H1 (cell line): Measurements from ENCODE around the gene PACSIN2. TPM values are rescaled to one million over a fixed set of nuclear protein-coding genes. Genes with fewer than 3 reads are reported as not detected.
"Not testable (repeated sequence)": the region's sequence is repeated elsewhere in the genome, so short reads cannot be mapped to it uniquely, and the experiment has no call there.

Experiments
- CTCF ChIA-PET: fragments of 300-600 bp; sonication (Branson Sonifier 250); formaldehyde crosslinking; loops from one replicate; lab custom pipeline; 2021; ENCODE audit not compliant: partially characterized antibody; lab: Charles Lee
- POLR2A ChIA-PET: fragments of 300-600 bp; sonication (Branson Sonifier 250); formaldehyde crosslinking; loops from one replicate; lab custom pipeline; 2021; ENCODE audit warnings: inconsistent platforms; ENCODE audit not compliant: partially characterized antibody; lab: Charles Lee
- DNase-seq, 2 experiments: peaks; one replicate each; pipeline versions ENCODE4 v3.0.0 to v3.0.0-alpha.2; 2010 to 2022; ENCODE audit warnings: low spot score in 2 of 2, low read depth in 1 of 2, mixed read lengths in 1 of 2
- FAIRE-seq: peaks from 2 replicates; lab custom pipeline; 2011; peaks lifted over from hg19 to GRCh38; lab: Jason Lieb, UNC
- H2AFZ ChIP-seq: 2 replicates; pipeline ENCODE4 v1.8.1; 2012; ENCODE audit warnings: low read length, inconsistent platforms
- H2AK5ac ChIP-seq: 2 replicates; pipeline ENCODE4 v1.6.1; 2013; ENCODE audit warnings: low read depth, low read length
- H2BK120ac ChIP-seq: replicated peaks from 2 replicates; pipeline ENCODE3; 2013; ENCODE audit warnings: low read depth, low read length, inconsistent platforms
- H2BK12ac ChIP-seq: 2 replicates; pipeline ENCODE4 v1.6.1; 2013; ENCODE audit warnings: low read depth, low read length
- H2BK15ac ChIP-seq: 2 replicates; pipeline ENCODE4 v1.6.1; 2013; ENCODE audit warnings: low read length
- H2BK20ac ChIP-seq: 2 replicates; pipeline ENCODE4 v1.6.1; 2013; ENCODE audit warnings: low read length
- H2BK5ac ChIP-seq: 2 replicates; pipeline ENCODE4 v1.6.1; 2013; ENCODE audit warnings: low read depth, low read length
- H3K14ac ChIP-seq: 2 replicates; pipeline ENCODE4 v1.6.1; 2013; ENCODE audit warnings: inconsistent platforms; ENCODE audit not compliant: insufficient read length
- H3K18ac ChIP-seq: 2 replicates; pipeline ENCODE4 v1.6.1; 2013; ENCODE audit warnings: low read length; ENCODE audit errors: extremely low read depth
- H3K23ac ChIP-seq: 2 replicates; pipeline ENCODE4 v1.6.1; 2013; ENCODE audit warnings: inconsistent platforms; ENCODE audit not compliant: insufficient read length
- H3K23me2 ChIP-seq: 2 replicates; pipeline ENCODE4 v1.6.1; 2013; ENCODE audit warnings: low read depth, low read length
- H3K27ac ChIP-seq: 2 replicates; pipeline ENCODE4 v1.6.1; 2011; ENCODE audit warnings: low read depth, low read length, inconsistent platforms
- H3K27me3 ChIP-seq, 4 experiments: replicated peaks in 1 of 4; 1 replicate in 1 of 4; 2 replicates in 3 of 4; pipeline versions ENCODE4 v1.6.1 to v1.8.1; 2011 to 2013; ENCODE audit warnings: low read length in 3 of 4, mild to moderate bottlenecking in 3 of 4, inconsistent platforms in 2 of 4, mixed read lengths in 2 of 4, moderate library complexity in 1 of 4; ENCODE audit not compliant: control insufficient read depth in 3 of 4, insufficient read depth in 3 of 4; ENCODE audit errors: extremely low read depth in 1 of 4
- H3K36me3 ChIP-seq, 4 experiments: 2 replicates each; pipeline versions ENCODE4 v1.6.1 to v1.8.1; 2011 to 2013; ENCODE audit warnings: mild to moderate bottlenecking in 4 of 4, low read length in 3 of 4, moderate library complexity in 2 of 4, control low read depth in 1 of 4, inconsistent platforms in 1 of 4; ENCODE audit not compliant: insufficient read depth in 4 of 4, control insufficient read depth in 2 of 4
- H3K4ac ChIP-seq: replicated peaks from 2 replicates; pipeline ENCODE3; 2013; ENCODE audit warnings: low read length, low read depth, mixed read lengths, inconsistent platforms; ENCODE audit not compliant: insufficient read length
- H3K4me1 ChIP-seq, 4 experiments: replicated peaks in 1 of 4; 1 replicate in 1 of 4; 2 replicates in 3 of 4; pipeline versions ENCODE4 v1.6.1 to v1.8.1; 2011 to 2013; ENCODE audit warnings: low read length in 3 of 4, inconsistent platforms in 2 of 4, mixed read lengths in 1 of 4; ENCODE audit not compliant: insufficient read depth in 4 of 4, control insufficient read depth in 3 of 4
- H3K4me2 ChIP-seq, 2 experiments: 2 replicates each; pipeline versions ENCODE4 v1.6.1 to v1.8.1; 2011 to 2013; ENCODE audit warnings: low read depth in 2 of 2, low read length in 2 of 2, control low read depth in 1 of 2, inconsistent platforms in 1 of 2, mild to moderate bottlenecking in 1 of 2; ENCODE audit not compliant: insufficient read depth in 1 of 2
- H3K4me3 ChIP-seq, 4 experiments: fragments of 200-600, 300-600 bp in 1 of 4; sonication (generic), shearing (Covaris generic), sonication (Bioruptor Twin) in 1 of 4; 2 replicates each; pipeline versions ENCODE4 v1.5.1 to v1.8.1; 2011 to 2016; ENCODE audit warnings: low read length in 4 of 4, low read depth in 3 of 4, control low read depth in 2 of 4, inconsistent platforms in 2 of 4, mild to moderate bottlenecking in 2 of 4, mixed read lengths in 1 of 4, moderate library complexity in 1 of 4; ENCODE audit not compliant: insufficient read depth in 2 of 4; ENCODE audit errors: extremely low read depth in 1 of 4
- H3K56ac ChIP-seq: replicated peaks from 2 replicates; pipeline ENCODE3; 2013; ENCODE audit warnings: low read depth, mild to moderate bottlenecking, mixed read lengths, low read length, inconsistent platforms; ENCODE audit not compliant: insufficient read length
- H3K79me1 ChIP-seq: 2 replicates; pipeline ENCODE4 v1.6.1; 2013; ENCODE audit warnings: low read depth, low read length, control low read depth
- H3K79me2 ChIP-seq, 2 experiments: 2 replicates each; pipeline versions ENCODE4 v1.6.1 to v1.8.1; 2012 to 2013; ENCODE audit warnings: low read length in 2 of 2, mild to moderate bottlenecking in 2 of 2, inconsistent platforms in 1 of 2; ENCODE audit not compliant: insufficient read depth in 2 of 2, control insufficient read depth in 1 of 2
- H3K9ac ChIP-seq, 4 experiments: replicated peaks in 1 of 4; 1 replicate in 1 of 4; 2 replicates in 3 of 4; pipeline versions ENCODE4 v1.6.1 to v1.8.1; 2011 to 2013; ENCODE audit warnings: low read depth in 3 of 4, low read length in 3 of 4, control low read depth in 2 of 4, mild to moderate bottlenecking in 2 of 4, moderate library complexity in 2 of 4, inconsistent platforms in 1 of 4; ENCODE audit errors: extremely low read depth in 1 of 4
- H3K9me3 ChIP-seq, 2 experiments: 2 replicates each; pipeline versions ENCODE4 v1.6.1 to v1.8.1; 2012 to 2013; ENCODE audit warnings: mild to moderate bottlenecking in 2 of 2, moderate library complexity in 2 of 2, control low read depth in 1 of 2, inconsistent platforms in 1 of 2, low read depth in 1 of 2, low read length in 1 of 2, mixed read lengths in 1 of 2; ENCODE audit not compliant: insufficient read depth in 2 of 2
- H4K20me1 ChIP-seq, 2 experiments: replicated peaks in 1 of 2; 2 replicates each; pipeline versions ENCODE3 to v1.8.1; 2011 to 2013; ENCODE audit warnings: inconsistent platforms in 2 of 2, low read length in 2 of 2, mild to moderate bottlenecking in 1 of 2; ENCODE audit not compliant: insufficient read depth in 2 of 2, control insufficient read depth in 1 of 2
- H4K5ac ChIP-seq: 2 replicates; pipeline ENCODE4 v1.6.1; 2013; ENCODE audit warnings: low read length, low read depth, mixed read lengths, inconsistent platforms; ENCODE audit not compliant: insufficient read length
- H4K8ac ChIP-seq: 2 replicates; pipeline ENCODE4 v1.8.0; 2013; ENCODE audit warnings: mild to moderate bottlenecking, moderate library complexity, low read length, inconsistent platforms; ENCODE audit not compliant: insufficient read depth; ENCODE audit errors: extremely low read depth
- H4K91ac ChIP-seq: replicated peaks from 2 replicates; pipeline ENCODE3; 2013; ENCODE audit warnings: low read length, mixed read lengths, inconsistent platforms; ENCODE audit not compliant: insufficient read length
- CBX5 ChIP-seq: fragments of 300-800, 300-1000 bp; sonication (generic); IDR thresholded peaks from 2 replicates; pipeline ENCODE4 v1.7.1; 2016; ENCODE audit warnings: antibody characterized with exemption, low read length, low read depth
- RFX5 ChIP-seq: IDR thresholded peaks from 2 replicates; pipeline ENCODE4 v1.6.1; 2011; ENCODE audit warnings: low read depth, low read length, improper control_type of control experiment, borderline replicate concordance
- WGBS, 2 experiments: shearing (Covaris generic) in 1 of 2; methylation state at CpG; one replicate each; pipeline versions ENCODE4 v1.1.6 to v1.1.7; 2013 to 2015; ENCODE audit warnings: low lambda C conversion rate in 2 of 2, mixed read lengths in 2 of 2, inconsistent platforms in 1 of 2, low coverage in 1 of 2, missing lambda C conversion rate in 1 of 2; ENCODE audit not compliant: insufficient replicate concordance in 2 of 2, insufficient coverage in 1 of 2, insufficient read length in 1 of 2; ENCODE audit errors: extremely low coverage in 1 of 2, missing lambda C conversion rate in 1 of 2; 5-methylcytosine and 5-hydroxymethylcytosine counted together
- polyA plus RNA-seq, 7 experiments: library from polyadenylated mRNA; depleted of rRNA in 3 of 7; stranded (reverse) in 5 of 7; unstranded in 2 of 7; fragments of >200 nt in 5 of 7; fragments of 200-250 nt in 2 of 7; gene quantifications; 1 replicate in 5 of 7; 2 replicates in 1 of 7; 4 replicates in 1 of 7; pipeline versions ENCODE4 v1.2.1 to v1.2.3, GENCODE V29; 2011 to 2013; ENCODE audit warnings: missing spikeins in 2 of 7, mixed read lengths in 2 of 7
- total RNA-seq: library from RNA; stranded (reverse); fragmentation: NEBNext Ultra II Directional; extraction: Animal tissue kit (Norgen Biotek cat#: 25700); gene quantifications from 2 replicates; pipeline ENCODE4 v1.2.1, GENCODE V29; 2021
- TF ChIP-seq, protein P1 (sequence below): IDR thresholded peaks from 2 replicates; pipeline ENCODE4 v1.6.1; 2012; ENCODE audit warnings: low read length, inconsistent platforms

The PACSIN2 gene
- total and polyA plus RNA-seq, 2 of the 8 experiments (the other 6 are each of a cell fraction or from before 2014, with no cell fraction given) = 44.8 to 64.2 TPM

DNA sequence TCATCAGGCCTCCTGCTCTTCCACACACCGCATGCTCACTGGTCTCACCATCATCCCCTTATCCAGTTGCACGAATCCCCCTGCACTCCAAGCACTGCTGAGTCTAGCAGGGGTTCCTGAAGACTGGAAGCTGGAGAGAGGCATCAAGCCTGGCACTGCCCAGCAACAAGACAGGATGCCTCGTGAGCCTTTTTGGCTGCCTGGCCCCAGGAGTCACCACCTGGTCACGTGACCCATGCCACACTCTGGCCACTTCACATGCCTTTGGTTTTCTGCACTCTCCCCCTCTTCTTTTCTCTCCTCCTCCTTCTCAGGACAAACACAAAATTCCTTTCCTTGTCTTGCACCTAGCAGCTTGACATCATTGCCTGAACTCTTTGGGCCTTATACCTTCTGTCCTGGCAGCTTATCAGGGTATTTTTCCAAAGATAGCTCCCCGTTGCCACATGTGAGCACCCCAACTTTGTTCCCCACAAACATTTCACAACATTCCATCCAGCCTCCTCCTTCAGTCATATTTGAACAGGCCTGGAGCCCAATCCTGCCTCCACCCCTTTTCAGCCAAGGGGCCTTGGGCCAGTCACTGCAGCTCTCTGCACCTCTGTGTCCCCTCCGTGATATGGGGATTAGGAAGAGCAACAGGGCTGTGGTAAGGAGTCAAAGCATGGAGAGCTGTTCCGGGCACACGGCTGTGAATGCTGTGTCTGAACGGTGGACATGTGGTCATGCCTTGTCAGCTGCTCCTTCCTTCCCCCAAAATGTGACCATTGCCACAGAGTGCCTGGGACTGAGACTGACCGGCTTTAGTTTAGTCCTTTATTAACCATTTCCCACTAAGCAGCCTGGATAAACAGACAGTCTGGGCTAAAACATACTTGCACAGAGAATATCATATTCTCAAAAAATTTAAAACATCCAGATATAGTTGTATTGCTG, 2.8 kb upstream of the PACSIN2 start (continued):
- TF ChIP-seq, protein P1, sequence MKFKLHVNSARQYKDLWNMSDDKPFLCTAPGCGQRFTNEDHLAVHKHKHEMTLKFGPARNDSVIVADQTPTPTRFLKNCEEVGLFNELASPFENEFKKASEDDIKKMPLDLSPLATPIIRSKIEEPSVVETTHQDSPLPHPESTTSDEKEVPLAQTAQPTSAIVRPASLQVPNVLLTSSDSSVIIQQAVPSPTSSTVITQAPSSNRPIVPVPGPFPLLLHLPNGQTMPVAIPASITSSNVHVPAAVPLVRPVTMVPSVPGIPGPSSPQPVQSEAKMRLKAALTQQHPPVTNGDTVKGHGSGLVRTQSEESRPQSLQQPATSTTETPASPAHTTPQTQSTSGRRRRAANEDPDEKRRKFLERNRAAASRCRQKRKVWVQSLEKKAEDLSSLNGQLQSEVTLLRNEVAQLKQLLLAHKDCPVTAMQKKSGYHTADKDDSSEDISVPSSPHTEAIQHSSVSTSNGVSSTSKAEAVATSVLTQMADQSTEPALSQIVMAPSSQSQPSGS = no peak
- TF ChIP-seq CBX5 = no peak
- TF ChIP-seq RFX5 = no peak

DNA sequence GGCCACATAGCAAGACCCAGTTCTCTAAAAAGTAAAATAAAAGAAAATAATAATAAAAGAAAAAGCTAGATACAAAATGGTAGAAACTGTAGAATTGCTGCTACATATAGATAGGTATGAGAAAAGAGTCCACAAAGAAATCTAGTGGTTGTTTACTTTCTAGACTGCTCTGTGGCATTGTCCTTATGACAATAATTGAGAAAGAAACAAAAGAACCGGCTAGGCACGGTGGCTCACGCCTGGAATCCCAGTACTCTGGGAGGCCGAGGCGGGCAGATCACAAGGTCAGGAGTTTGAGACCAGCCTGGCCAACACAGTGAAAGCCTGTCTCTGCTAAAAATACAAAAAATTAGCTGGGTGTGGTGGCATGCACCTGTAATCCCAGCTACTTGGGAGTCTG, 1.2 kb upstream of the PACSIN2 start:
- DNase-seq, FAIRE-seq: not testable (repeated sequence)
- POLR2A ChIA-PET = interaction anchor here (0.9 to 7.5 kb wide), 27 partner anchors 7 to 362 kb away, joined by 3 to 94 read pairs (median 9); no protein-coding TSS in a partner anchor

More for the DNA sequence above, 1.2 kb upstream of the PACSIN2 start:
- H3K56ac ChIP-seq, H2BK20ac ChIP-seq, H3K36me3 ChIP-seq, H2BK5ac ChIP-seq, H3K9me3 ChIP-seq, H3K27me3 ChIP-seq, H2AFZ ChIP-seq, H3K9ac ChIP-seq, H4K8ac ChIP-seq, H2BK15ac ChIP-seq, H3K14ac ChIP-seq, H2BK120ac ChIP-seq, H4K91ac ChIP-seq, H4K5ac ChIP-seq, H3K23ac ChIP-seq, H3K27ac ChIP-seq, H2BK12ac ChIP-seq, H2AK5ac ChIP-seq, H3K79me1 ChIP-seq, H3K4ac ChIP-seq, H3K18ac ChIP-seq: not testable (repeated sequence)
- peaks cover 6 to 16% (median 8%) of the 10 kb centered on the region in 4 experiments for H3K4me1 ChIP-seq
- peak overlapping the region in 2 of 4 experiments; percentile 62 to 87; a peak in 1 of 8 replicates for H3K4me3 ChIP-seq
- CTCF ChIA-PET = interaction anchor here (0.9 to 1.9 kb wide), 6 partner anchors 8 to 114 kb away, joined by 3 to 6 read pairs (median 4); no protein-coding TSS in a partner anchor
- H4K20me1 ChIP-seq = peaks cover 10 to 11% of the 10 kb centered on the region in 2 experiments
- H3K23me2 ChIP-seq = peaks cover 14% of the 10 kb centered on the region
- peak overlapping the region in 1 of 2 experiments; percentile 98; a peak in 2 of 4 replicates for H3K4me2 ChIP-seq
- H3K79me2 ChIP-seq = peaks cover 11 to 29% of the 10 kb centered on the region in 2 experiments
- 94% methylated on average over 5 of the region's 5 CpGs; no CpG with 5 or more reads in 1 of the 2 experiments for WGBS, 2 experiments
